GM12878 (cell line): ENCODE results near the gene RIPOR3.

ENCODE experiments used
- EP300 ChIP-seq, 2 experiments: fragments of 150-350 bp in 1 of 2; IDR thresholded peaks; 2 replicates each; pipeline ENCODE4 v1.6.1; 2011 to 2012; ENCODE audit warnings: low read depth in 2 of 2, low read length in 2 of 2, borderline replicate concordance in 1 of 2, improper control_type of control experiment in 1 of 2, inconsistent platforms in 1 of 2; ENCODE audit not compliant: control insufficient read depth in 1 of 2
- HCFC1 ChIP-seq: fragments of 150-350 bp; IDR thresholded peaks from 2 replicates; pipeline ENCODE4 v1.6.1; 2014; ENCODE audit warnings: low read length
- SP1 ChIP-seq: IDR thresholded peaks from one replicate; pipeline ENCODE4 v1.6.1; 2011; ENCODE audit warnings: low read depth, low read length
- TF ChIP-seq, protein P1 (sequence below): IDR thresholded peaks from 2 replicates; pipeline ENCODE4 v1.6.1; 2012; ENCODE audit warnings: low read depth, low read length, improper control_type of control experiment

DNA sequence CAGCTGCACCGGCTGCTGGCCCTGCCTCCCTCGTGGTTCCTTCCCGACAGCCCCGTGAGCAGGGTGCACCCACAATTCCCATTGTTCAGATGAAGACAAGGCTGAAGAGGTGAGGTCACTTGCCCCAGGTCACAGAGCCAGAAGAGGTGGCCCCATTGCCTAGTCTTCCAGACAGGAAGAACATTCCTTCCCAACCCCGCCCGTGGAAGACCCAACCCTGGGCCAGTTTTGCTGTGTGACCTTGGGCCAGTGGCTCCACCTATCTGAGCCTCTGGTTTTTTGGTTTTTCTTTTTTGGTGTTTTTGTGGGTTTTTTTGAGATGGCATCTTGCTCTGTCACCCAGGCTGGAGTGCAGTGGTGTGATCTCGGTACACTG, 61.7 kb downstream of the RIPOR3 start:
- no peak for TF ChIP-seq HCFC1
- TF ChIP-seq, protein P1, sequence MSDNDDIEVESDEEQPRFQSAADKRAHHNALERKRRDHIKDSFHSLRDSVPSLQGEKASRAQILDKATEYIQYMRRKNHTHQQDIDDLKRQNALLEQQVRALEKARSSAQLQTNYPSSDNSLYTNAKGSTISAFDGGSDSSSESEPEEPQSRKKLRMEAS, result no peak
- TF ChIP-seq EP300 (IDR thresholded peaks at IDR 0.05; ENCODE audit: borderline replicate concordance in 1 of 2, control insufficient read depth in 1 of 2, low read depth in 2 of 2, low read length in 2 of 2), result no peak
- TF ChIP-seq SP1, result no peak
